Type B pancreatic cell (in vitro differentiated cells): ENCODE measurements around the gene ATG16L1. TPM values are rescaled to one million over a fixed set of nuclear protein-coding genes. Genes with fewer than 3 reads are reported as not detected.

Source experiments
- DNase-seq: peaks from one replicate; pipeline ENCODE4 v3.0.0; 2021; ENCODE audit warnings: mixed read lengths; ENCODE audit not compliant: unreplicated experiment; ENCODE audit errors: extremely low spot score
- H3K27ac Mint-ChIP-seq: 2 replicates; pipeline ENCODE4 v1.8.0; 2021; ENCODE audit warnings: mild to moderate bottlenecking, mixed read lengths
- H3K27me3 Mint-ChIP-seq: 2 replicates; pipeline ENCODE4 v1.8.0; 2021; ENCODE audit warnings: mixed read lengths
- H3K36me3 Mint-ChIP-seq: 2 replicates; pipeline ENCODE4 v1.8.0; 2021; ENCODE audit warnings: mixed read lengths
- H3K4me1 Mint-ChIP-seq: one replicate; pipeline ENCODE4 v1.8.0; 2021; ENCODE audit warnings: mixed read lengths; ENCODE audit not compliant: unreplicated experiment
- H3K4me3 Mint-ChIP-seq: 2 replicates; pipeline ENCODE4 v1.8.0; 2021; ENCODE audit warnings: mild to moderate bottlenecking, mixed read lengths
- H3K9me3 Mint-ChIP-seq: 2 replicates; pipeline ENCODE4 v1.8.0; 2021; ENCODE audit warnings: mixed read lengths
- CTCF ChIP-seq: fragments of 200-600 bp; sonication (generic); conservative IDR thresholded peaks from 2 replicates; pipeline ENCODE4 v1.5.0; 2021; ENCODE audit warnings: antibody characterized with exemption, mild to moderate bottlenecking
- total RNA-seq: library from RNA; stranded (reverse); gene quantifications from 2 replicates; pipeline ENCODE4 v1.2.1, GENCODE V29; 2021; ENCODE audit warnings: low replicate concordance

The ATG16L1 gene
- total RNA-seq, 1 donor from 2014 or later: 50.3 TPM

GRCh38 chr2:233336541-233336940, 85.1 kb downstream of the ATG16L1 start:
- H3K4me3 Mint-ChIP-seq: no peak overlapping the region
- no peak for DNase-seq
- H3K36me3 Mint-ChIP-seq: no peaks in the 10 kb centered on the region
- H3K27ac Mint-ChIP-seq: no peak overlapping the region
- H3K9me3 Mint-ChIP-seq: no peaks in the 10 kb centered on the region
- no peak for TF ChIP-seq CTCF
- peaks cover 7% of the 10 kb centered on the region for H3K4me1 Mint-ChIP-seq
- peaks cover 30% of the 10 kb centered on the region for H3K27me3 Mint-ChIP-seq

GRCh38 chr2:233338046-233338445, 86.6 kb downstream of the ATG16L1 start:
- H3K4me3 Mint-ChIP-seq: no peak overlapping the region
- no peak for DNase-seq
- H3K27ac Mint-ChIP-seq: no peak overlapping the region
- H3K36me3 Mint-ChIP-seq: no peaks in the 10 kb centered on the region
- H3K27me3 Mint-ChIP-seq: peaks cover 27% of the 10 kb centered on the region
- no peaks in the 10 kb centered on the region for H3K4me1 Mint-ChIP-seq
- no peak for TF ChIP-seq CTCF
- no peaks in the 10 kb centered on the region for H3K9me3 Mint-ChIP-seq

GRCh38 chr2:233338812-233339368, 87.4 kb downstream of the ATG16L1 start:
- H3K27me3 Mint-ChIP-seq: peaks cover 33% of the 10 kb centered on the region
- H3K36me3 Mint-ChIP-seq: no peaks in the 10 kb centered on the region
- no peak for TF ChIP-seq CTCF
- no peak overlapping the region for H3K27ac Mint-ChIP-seq
- H3K9me3 Mint-ChIP-seq: no peaks in the 10 kb centered on the region
- H3K4me3 Mint-ChIP-seq: no peak overlapping the region
- DNase-seq: no peak
- H3K4me1 Mint-ChIP-seq: no peaks in the 10 kb centered on the region

GRCh38 chr2:233339427-233339826, 88.0 kb downstream of the ATG16L1 start:
- no peak for DNase-seq
- TF ChIP-seq CTCF: no peak
- H3K9me3 Mint-ChIP-seq: no peaks in the 10 kb centered on the region
- no peak overlapping the region for H3K27ac Mint-ChIP-seq
- no peaks in the 10 kb centered on the region for H3K4me1 Mint-ChIP-seq
- H3K36me3 Mint-ChIP-seq: no peaks in the 10 kb centered on the region
- peaks cover 33% of the 10 kb centered on the region for H3K27me3 Mint-ChIP-seq
- H3K4me3 Mint-ChIP-seq: no peak overlapping the region

- H3K27ac Mint-ChIP-seq: no peak overlapping the region
- H3K9me3 Mint-ChIP-seq: no peaks in the 10 kb centered on the region
- H3K4me3 Mint-ChIP-seq: no peak overlapping the region
- H3K27me3 Mint-ChIP-seq: peaks cover 43% of the 10 kb centered on the region
- no peaks in the 10 kb centered on the region for H3K36me3 Mint-ChIP-seq
- DNase-seq: no peak
- no peaks in the 10 kb centered on the region for H3K4me1 Mint-ChIP-seq
- TF ChIP-seq CTCF: no peak
These were observed 89.8 kb downstream of the ATG16L1 start for GRCh38 chr2:233341296-233341695.

GRCh38 chr2:233342301-233342700, 90.8 kb downstream of the ATG16L1 start:
- H3K27me3 Mint-ChIP-seq: peaks cover 46% of the 10 kb centered on the region
- no peaks in the 10 kb centered on the region for H3K9me3 Mint-ChIP-seq
- no peak for DNase-seq
- no peaks in the 10 kb centered on the region for H3K36me3 Mint-ChIP-seq
- H3K27ac Mint-ChIP-seq: no peak overlapping the region
- H3K4me1 Mint-ChIP-seq: no peaks in the 10 kb centered on the region
- no peak overlapping the region for H3K4me3 Mint-ChIP-seq
- no peak for TF ChIP-seq CTCF
